Measurements from ENCODE around the gene RAD23B. TPM values are rescaled to one million over a fixed set of nuclear protein-coding genes. Genes with fewer than 3 reads are reported as not detected.

Gene RAD23B
- total and polyA plus RNA-seq, 2 of the 13 experiments (the other 11 are each of a cell fraction or from before 2014, with no cell fraction given) = 133 to 156 TPM

- Histone ChIP-seq H3K9ac (ENCODE audit: insufficient read depth, low read depth, low read length) (no peak overlapping the region), H3K9me3 (ENCODE audit: low read length) (no peaks in the 10 kb centered on the region), H4K20me1 (ENCODE audit: insufficient read depth, low read length) (no peaks in the 10 kb centered on the region), H3K4me1 (ENCODE audit: insufficient read depth, low read length) (peaks cover 29% of the 10 kb centered on the region), H3K27ac (ENCODE audit: extremely low read length, insufficient read depth, low read length) (no peak overlapping the region), H2AFZ (ENCODE audit: low read length) (no peak overlapping the region), H3K79me2 (ENCODE audit: insufficient read depth, low read length) (no peaks in the 10 kb centered on the region), H3K27me3 (ENCODE audit: control insufficient read depth in 1 of 2, insufficient read depth in 2 of 2, low read length in 2 of 2) (no peaks in the 10 kb centered on the region), H3K4me2 (ENCODE audit: low read depth, low read length) (no peak overlapping the region), H3K4me3 (replicated peaks in 1 of 3; ENCODE audit: insufficient read depth in 1 of 3, low read depth in 2 of 3, low read length in 3 of 3) (no peak overlapping the region), H3K36me3 (replicated peaks in 1 of 2; ENCODE audit: control insufficient read depth in 1 of 2, insufficient read depth in 2 of 2, low read length in 2 of 2) (peaks cover 15 to 33% of the 10 kb centered on the region in 2 experiments)
- in situ Hi-C loops (cut with HindIII; ENCODE audit: extremely low pct_ligation_motif_present, low pct_unique_long_range_greater_than_20kb) (no loop called here), intact Hi-C loops (cut with micrococcal nuclease; ENCODE audit: unreplicated experiment) (no loop called here)
- no peak for DNase-seq (ENCODE audit: low spot score)
- WGBS (ENCODE audit: low lambda C conversion rate) = 98% methylated on average over 6 of the region's 6 CpGs
- POLR2A ChIA-PET = no interaction called here
- BruUV-seq (replicated peaks) = no TSS peak
- no peak for ATAC-seq
- FAIRE-seq = no peak
- TF ChIP-seq POLR2AphosphoS2 (IDR thresholded peaks at IDR 0.05; ENCODE audit: low read depth, low read length) = 0 out of 2 replicates have a peak, but pooled peaks have one; percentile 24
- TF ChIP-seq AGO2 (optimal IDR thresholded peaks at IDR 0.05; ENCODE audit: low read depth, low read length) = peak; percentile 2
- 0 out of 2 replicates have a peak, but pooled peaks have one; percentile 27 for TF ChIP-seq ATF7-NPFF (CRISPR knock-in tag; IDR thresholded peaks at IDR 0.05; ENCODE audit: low read depth)
- TF ChIP-seq POLR2AphosphoS5 (IDR thresholded peaks at IDR 0.05; ENCODE audit: low read depth, low read length) = peak; percentile 20; the same call in 1 of the 2 replicates
- TF ChIP-seq CENPT (CRISPR knock-in tag; IDR thresholded peaks at IDR 0.05; ENCODE audit: low read depth) = no peak
- no peak for TF ChIP-seq PCBP2 (optimal IDR thresholded peaks at IDR 0.05; ENCODE audit: low read depth, low read length, poor library complexity, severe bottlenecking)
- TF ChIP-seq RBM22 (optimal IDR thresholded peaks at IDR 0.05; ENCODE audit: low read length) = peak; percentile 93
- no peak for TF ChIP-seq KIAA2018 (CRISPR knock-in tag; IDR thresholded peaks at IDR 0.05; ENCODE audit: borderline replicate concordance)
- CTCF ChIA-PET (ENCODE audit: low intra/inter-chr PET ratio, low total read pairs) = no interaction called here
Observed at GRCh38 chr9:107336718-107337360, 53.8 kb downstream of the RAD23B start.

All from HepG2 (cell line).